ENCODE data around the gene CHMP6.

CHMP6 gene

DNA sequence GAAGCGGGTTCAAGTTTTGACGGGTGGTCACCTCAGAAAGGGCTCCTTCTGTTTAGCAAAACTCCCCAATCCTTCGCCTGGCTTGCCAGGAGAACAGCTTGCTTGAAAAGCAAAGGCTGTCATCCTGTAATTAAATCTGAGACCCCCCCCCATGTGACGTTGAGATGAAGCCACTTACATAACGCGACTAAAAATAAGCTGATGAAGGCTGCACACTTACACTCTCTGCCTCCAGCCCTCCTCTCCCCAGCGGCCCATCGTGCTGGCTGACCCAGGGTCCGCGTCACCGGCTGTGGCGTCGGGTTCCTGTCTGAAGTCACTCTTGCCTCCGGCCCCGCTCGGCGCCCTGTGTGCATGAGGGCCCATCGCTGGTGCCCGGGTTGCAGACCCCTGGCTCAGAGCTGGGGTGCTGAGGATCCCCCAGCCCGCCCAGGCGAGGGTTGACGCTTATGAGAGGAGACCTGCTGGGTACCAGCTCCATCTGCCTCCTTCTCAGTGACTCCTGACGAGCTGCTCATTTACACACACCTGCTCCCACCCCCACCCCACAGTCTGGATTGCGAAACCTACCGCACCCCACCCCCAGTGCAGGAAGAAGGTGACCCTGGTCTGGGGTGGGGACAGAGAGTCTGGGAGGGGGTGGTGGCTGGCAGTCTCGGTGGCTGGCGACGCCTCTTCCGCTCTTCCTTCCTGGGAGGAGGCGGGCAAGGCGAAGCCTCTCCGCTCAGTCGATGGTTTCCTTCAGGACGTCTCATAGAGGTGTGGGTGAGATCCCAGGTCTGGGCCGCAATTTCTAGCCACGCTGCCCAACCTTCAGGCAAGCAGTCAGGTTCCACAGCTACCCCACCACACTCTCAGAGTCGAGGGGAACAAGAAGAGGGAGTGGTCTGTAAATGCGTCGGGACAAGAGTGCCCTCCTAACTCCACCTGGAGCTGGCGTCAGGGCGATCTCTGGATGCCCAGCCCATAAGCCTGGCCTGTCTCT is 40.2 kb downstream of the CHMP6 start:
- DNase-seq: no peak

DNA sequence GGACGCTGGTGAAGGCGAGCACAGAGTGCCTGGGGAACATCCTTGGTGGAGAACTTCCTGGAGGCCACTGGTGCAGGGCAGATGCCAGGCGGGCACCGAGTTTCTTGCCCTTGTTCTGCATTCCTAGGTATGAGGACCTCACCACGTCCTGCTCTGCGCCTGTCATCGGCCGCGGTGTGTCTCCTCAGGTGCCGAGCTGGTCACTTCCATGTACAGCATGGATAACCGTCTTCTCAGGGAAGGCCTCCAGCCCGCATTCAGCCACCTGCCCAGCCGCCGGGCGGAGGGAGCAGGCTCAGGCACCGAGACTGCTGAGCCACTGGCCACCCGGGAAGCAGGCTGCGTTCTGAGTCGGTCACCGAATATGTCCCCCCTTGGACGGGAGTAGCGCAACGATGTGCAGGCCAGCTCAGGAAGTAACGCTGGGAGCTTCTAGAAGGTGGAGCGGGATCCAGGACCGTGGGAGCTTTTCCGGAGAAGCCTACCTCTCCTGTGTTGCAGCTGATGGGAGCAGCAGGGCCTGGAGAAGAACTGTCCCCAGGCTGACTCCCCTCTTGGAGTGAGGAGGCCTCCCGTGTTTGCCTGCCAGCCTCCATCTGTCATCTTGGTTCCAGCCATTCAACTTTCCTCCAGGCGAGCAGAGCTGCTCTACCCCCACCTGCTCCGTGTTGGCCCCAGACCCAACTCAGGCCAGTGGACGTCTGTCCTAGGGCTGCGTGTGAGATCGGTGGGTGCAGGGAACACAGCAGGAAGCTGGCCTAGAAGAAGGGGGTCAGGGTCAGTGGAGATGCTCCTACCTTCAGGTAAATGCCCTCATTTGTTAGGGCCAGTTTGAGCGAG is 41.2 kb downstream of the CHMP6 start:
- no peak for DNase-seq

DNA sequence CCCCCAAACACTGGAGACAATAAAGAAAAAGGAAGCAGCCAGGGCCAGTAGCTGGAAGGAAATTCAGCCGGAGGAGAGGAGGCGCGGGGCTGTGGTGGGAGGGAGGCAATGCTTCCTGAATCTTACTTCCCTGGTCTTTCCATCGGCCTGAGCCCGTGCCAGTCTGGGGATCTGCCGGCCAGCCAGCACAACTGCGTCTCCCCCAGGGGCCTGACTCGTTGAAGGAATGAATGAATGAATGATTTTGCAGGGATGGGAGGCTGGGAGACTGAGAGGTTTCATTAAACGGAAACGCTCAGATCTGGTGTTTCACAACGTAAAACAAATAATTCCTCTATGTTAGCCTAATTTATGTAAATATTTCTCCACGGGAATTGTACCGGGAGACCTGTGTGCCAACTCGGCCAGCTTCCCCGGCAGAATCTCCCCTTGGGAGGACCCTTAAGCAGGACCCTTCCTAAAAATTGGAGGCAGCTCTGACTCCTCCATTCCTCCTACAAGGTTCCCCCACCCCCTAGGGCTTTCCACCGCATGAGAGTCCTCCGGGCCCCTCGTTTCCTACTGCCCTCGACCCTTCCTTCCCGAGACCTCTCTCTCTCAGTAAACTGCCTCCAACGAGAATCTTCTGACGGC is 42.0 kb downstream of the CHMP6 start:
- no peak for DNase-seq

DNA sequence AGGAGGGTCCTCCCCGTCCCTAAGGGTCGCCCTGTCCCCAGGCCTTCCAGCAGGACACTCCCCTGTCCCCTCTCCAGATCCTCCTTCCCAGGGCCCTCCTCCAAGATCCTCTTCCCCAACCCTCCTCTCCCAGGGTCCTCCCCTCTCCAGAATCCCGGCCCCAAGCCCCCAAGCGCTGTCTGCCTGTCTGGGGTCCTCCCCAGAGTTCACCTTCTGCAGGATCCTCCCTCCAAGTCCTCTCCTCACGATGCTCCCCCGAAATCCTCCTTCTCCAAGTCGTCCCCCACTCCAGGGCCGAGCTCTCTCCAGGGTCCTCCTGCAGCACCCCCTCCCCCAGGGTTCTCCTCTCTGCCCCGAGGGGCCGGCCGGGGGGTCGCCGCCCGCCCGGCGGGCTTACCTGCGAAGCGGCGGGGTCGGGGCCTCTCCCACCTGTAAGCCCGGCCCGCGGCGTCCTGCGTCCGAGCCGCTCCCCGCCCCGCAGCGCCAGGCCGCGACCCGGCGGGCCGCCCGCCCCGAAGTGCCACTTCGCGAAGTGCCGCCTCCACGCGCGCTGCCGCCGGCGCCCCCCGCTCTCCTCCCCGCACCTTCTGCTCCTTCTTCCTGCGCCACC is 42.6 kb downstream of the CHMP6 start:
- DNase-seq: no peak

DNA sequence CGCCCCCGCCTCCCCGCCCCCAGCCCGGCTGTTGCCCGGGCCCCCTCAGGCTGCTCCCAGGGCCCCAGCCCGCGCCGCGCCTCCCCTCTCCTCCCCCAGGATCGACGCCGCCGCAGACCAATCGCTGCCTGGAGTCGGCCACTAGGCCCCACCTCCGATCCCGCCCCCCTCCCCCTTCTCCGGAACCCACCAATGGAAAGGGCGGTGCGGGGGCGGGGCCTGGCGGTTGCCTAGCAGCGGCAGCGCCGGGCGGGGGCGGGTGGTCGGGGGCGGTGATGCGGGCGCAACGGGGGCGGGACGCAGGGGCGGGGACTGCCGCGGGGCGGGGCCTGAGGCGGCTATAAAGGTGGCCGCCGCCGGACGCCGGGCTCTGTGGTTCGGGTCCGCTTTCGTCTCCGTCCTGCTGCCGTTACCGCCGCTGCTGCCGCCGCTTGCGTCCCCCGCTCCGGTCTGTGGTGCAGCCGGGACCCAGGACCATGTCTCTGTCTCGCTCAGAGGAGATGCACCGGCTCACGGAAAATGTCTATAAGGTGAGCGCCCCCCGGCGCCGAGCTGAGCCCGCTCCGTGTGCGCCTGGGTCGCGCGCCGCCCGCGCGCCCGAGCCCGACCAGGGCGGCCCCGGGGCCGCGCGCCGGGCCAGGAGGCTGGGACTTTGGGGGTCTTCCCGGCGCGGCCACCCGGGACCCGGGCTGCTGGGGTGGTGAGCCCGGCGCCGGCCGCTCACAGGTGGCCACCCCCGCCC is 43.3 kb downstream of the CHMP6 start, which contains the start of gene BAIAP2:
Gene BAIAP2, plus strand, starts transcription at position 373 of the 742 bp plus-strand sequence. Its CDS starts 104 bp downstream, at position 477.
- DNase-seq: peak; percentile 98

DNA sequence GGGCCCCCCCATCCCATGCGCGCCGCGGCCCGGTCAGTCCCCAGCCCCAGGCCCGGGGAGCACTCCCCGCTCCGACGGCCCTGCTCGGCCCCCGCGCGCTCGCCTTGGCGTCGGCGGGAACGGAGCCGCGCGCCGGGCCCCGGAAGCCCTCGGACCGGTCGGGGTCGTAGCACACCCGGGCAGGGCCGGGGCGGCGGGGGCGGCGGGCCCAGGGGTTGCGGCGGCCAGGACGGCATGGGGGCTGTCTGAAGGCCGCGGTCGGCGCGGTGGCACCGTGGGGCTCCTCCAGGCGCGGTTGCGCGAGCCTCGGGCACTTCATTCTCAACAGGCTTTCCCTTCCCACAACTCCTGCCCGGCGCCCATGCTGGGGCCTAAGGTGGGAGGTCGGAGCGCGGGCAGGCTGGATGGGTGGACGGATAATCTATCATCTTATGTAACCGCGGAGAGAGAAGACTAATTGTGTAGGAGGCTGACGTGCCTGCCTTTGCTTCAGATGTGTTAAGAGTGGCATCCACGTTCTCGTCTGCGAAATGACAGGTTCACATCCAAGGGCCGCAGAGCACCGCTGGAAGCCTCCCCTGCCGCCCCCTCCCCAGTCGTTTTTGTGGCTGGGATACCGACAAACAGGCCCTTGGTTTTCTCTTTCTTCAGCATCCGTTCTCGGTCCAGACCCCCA is 44.0 kb downstream of the CHMP6 start:
- DNase-seq: no peak

DNA sequence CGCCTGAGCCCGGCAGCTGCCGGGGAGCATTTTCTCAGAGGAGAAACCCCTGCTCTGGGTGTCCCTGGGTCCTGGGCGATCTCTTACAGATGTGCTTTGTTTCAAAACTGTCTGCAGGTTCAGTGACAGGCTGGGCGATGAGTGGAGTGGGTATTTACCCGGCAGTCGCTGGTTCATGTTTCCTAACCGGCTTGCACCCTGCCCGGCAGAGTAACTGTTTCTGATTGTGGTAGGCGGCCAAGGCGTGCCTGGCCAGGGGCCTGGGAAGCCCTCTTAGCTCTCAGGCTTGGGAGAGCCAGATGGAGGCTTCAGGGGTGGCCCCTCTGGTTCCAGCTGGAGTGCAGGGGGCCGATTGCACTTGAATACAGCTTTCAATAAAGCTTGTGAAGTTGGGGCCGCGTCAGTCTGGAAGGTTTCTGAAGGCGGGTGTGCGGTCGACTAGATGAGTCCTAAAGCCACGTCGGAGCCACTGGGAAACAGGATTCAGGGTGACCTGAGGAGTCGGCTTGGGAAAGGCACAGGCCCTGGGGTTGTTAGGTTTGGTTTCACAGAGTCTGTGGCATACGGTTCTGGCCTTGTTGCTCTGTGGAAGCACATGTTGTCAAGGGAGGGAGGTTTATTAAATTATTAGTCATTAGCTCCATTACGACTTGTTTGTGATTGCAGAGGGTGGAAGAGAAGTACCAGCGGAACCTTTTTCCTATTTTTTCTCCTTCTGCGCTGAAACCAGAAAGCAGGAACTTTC is 44.7 kb downstream of the CHMP6 start:
- no peak for DNase-seq

DNA sequence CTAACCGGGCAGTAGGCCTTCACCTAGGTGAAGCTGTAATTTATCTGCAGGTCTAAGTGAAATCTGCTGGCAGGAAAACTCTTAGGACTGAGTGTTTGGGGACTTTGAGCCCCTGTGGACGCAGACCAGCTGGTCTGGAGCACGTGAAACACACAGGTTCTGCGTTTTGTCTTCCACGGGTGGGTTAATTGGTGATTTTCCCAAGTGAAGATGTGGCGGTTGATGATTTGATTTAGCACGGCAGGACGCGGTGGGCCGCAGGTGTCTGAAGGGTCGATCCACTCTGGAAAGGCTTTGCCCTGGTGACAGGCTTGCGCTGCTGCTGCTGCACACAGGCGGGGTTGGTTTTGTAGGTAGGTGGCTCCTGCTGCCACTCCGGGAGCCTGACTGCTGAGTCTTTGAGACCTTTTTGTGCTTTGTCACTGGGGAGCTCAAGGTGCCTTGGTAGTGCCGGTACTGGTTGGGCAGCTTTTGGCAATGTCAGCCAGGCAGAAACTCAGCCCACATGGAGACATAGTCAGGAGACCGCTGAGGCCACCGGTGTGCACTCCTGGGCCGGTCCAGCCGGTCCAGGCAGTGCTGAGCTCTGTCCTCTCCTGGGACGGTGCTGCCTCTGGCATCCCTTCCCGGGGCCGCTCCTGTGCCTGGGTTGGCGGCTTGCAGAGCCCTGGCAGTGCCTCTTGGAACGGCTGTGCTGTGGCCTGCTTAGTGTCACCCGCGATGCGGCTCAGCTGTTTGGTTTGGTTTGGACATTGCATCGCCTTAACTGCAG is 45.6 kb downstream of the CHMP6 start:
- no peak for DNase-seq

DNA sequence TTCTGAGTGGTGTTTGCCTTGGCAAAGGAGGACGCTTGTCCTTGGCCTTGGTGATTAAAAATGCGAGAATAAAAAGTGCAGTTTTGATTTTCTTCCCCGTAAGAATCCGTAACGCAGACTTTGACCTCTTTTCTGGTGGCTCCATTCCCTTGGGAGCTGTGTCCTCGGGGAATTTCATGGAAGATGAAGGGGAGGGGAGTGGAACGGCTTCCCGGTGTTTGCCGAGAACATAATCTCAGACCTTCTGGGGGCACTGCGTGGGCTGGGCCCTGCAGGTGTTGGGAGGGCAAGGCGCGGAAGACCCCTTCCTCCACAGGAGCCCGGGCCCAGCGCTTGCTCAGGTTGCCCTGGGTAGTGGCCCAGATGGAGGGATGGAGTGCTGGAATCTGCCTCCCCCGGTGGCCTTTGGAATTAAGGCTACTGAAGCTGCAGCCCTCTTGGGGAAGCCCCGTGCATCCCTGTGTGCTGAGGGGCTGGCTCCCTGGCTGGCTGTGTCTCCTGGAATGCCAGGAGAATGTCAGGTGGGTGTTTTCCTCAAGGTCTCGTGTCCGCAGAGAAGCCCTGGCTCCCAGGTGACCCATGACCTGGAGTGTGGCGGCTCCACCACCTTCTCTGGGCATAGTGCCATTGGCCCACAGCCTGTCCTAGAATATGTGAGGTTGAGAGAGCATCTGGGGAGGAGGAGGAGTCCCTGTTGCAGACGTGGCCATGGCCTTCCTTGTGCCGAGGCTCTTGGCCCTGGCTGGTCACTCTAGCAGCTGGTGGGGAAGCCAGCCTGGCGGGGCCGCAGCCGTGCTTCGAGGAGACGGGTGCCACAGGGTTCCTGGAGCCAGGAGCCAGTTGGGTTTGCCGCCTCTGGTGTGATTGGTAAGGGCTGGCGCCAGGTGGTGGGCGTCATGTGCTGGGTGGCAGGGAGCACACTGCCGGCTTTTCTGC is 46.4 kb downstream of the CHMP6 start:
- DNase-seq: no peak

DNA sequence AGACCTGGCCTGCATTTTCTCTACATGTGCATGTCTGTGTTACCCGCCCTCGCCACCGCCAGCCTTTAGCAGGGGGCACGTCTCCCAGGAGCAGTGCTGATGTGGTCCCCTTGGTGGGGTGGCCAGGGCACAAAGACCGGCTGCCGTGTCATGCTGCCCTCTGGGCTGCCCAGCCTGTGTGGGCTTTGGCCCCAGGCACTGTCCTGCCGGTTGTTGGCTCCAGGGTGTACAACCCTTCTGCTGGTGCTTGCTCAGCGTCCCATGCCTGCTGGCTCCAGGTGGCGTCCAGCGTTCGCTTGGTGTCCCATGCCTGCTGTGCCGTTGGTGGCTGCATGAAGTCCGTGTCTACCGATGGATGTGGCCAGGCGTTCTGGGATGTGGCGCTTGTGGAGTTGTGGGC is 47.5 kb downstream of the CHMP6 start:
- DNase-seq: no peak

DNA sequence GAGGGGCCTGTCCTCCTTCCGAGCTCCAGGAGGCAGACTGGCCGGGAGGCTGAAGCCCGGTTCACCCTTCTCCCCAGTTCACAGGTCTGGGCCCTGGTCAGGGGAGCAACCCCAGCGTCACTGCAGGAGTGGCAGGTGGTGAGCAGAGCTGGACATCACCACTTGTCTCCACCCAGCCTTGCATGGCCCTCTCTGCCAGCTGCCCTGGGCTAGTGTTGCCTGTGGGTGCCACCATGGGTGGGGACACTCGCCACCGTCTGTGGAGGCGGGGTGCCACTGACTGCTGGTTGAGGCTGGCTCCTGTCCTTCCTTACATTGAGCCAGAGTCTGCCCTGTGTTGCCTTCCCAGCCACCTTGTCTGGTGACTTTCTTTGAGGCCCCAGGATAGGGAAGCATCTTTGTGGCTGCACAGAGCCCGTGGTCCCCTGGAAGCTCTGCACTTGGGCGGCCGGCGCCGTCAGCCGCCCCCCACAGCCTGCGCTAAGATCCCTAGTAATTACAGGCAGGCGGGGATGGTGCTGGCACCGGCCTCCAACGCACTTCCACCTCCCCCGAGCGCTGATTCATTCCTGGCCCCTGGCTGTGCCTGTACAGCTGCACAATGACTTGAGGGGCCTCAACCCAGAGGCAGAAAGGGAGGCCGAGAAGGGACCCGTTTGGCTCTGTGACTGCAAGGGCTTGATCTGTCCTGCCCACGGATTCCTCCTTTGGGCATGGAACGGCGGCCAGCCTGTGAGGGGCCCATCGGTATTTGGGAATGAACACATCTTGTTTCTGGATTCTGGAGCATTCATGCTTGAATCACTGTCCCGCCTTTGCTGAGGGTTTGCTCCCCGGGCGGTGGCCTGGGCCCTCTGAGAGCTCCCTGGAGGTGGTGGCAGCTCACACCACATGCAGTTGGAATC is 48.5 kb downstream of the CHMP6 start:
- DNase-seq: no peak

DNA sequence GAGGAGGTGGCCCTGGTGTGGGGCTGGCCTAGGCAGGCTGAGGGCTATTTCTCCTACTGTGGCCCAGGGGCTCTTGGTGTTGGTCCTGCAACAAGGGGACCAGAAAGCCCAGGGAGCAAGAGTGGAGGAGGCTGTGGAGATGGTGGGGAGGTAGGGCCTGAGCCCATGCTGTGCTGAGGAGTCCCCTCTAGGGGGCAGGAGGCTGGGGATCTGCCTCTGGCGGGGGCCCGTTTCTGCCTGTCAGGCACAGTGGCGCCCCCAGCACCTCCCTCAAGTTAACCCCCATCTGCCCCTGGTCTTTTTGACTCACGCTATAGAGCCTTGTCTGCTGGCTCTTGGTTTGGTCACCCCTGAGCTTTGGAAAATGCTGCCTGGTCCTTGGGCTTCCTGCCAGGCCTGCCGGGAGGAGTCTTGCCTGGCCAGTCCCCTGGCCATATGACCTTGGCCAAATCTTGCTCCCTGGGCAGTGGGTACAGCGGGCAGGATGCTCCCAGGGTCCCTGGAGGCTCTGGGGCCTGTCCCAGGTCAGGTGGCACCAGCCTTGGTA is 49.2 kb downstream of the CHMP6 start:
- DNase-seq: no peak

DNA sequence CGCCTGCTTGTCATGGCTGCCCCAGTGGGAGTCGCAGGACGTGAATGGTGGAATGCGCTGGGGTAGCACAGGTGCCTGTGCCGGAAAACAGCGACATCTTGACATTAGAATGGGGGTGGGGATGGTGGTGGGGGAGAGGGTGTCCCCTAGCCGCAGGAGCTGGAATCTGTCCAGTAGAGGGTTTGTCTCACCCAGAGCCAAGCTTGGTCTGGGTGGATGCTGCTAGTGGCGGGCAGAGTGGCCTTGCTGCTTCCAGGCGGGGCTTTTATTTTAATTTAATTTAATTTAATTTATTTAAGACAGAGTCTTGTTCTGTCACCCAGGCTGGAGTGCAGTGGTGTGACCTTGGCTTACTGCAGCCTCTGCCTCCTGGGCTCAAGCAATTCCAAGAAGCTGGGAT is 51.0 kb downstream of the CHMP6 start:
- no peak for DNase-seq

DNA sequence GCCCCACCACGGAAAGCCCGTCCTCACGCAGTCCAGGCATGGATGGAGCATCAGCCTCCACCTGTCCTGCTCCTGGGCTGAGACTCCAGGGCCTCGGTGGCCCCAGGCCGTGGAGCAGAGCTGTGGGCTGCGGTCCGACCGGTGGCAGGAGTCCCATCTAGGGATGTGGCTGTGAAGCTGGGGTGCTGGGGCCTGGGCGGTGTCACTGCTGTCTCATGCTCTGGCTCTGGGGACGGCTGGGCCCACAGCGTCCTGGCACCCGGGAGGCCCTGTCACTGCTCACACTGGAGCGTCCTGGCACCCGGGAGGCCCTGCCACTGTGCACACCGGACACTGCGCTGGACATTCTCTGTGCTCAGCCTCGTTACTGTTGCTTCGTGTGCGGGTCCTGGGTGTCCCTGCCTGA is 51.7 kb downstream of the CHMP6 start:
- no peak for DNase-seq

DNA sequence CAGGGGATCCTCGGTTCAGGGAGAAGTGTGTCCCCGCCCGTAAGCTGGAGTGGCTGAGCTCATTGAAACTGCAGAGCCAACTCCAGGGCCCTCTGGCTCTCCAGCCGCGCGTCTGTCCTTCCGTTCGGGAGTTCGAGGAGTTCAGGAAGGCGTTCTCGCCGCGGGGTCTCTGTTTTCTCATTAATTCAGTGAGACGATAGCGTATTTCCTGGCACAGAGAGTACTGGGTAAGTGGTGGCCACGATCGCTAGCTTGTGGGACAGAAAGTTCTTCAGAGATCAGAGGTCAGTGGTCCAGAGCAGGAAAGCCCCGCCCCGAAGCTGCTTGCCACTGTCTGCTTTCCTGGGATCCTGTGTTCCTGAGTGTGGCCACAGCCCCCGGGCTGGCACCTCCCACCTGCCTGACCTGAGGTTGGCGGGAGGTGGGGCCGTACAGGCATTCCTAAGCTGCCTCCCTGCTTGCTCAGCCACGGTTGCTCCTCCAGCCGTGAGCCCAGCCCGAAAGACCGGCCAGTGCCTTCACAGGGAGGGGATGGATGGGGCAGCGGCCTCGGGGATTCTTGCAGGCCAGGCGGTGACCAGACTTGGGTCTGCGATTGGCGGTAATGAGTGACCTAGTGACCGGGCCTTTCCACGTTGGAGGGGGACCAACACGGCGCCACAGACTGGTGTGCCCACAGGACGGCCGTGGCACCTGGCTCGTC is 52.2 kb downstream of the CHMP6 start:
- DNase-seq: no peak

DNA sequence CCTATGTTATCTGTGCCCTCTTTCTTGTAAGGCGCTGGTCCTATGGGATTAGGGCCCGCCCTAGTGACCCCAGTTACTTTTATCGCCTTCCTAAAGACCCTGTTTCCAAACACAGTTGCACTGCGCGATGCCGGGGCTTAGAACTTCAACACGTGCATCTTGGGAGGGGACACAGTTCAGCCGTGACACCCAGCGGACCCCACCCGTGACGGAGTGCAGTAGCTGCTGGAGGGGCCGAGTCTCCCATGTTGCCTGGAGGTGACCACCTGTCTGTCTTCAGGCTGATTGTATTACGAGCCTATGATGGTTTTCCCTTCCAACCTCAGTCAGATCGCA is 52.8 kb downstream of the CHMP6 start:
- no peak for DNase-seq
